HEK293 (cell line): ENCODE measurements around the gene ACSM3.

ENCODE experiments used
- CTCF ChIA-PET: fragments of 350-600 bp; formaldehyde crosslinking; extraction: SDS; loops from one replicate; lab custom pipeline; 2021; ENCODE audit warnings: antibody characterized with exemption; lab: Yijun Ruan, JAX
- POLR2A ChIA-PET: fragments of 300-600 bp; formaldehyde crosslinking; extraction: SDS; loops from one replicate; lab custom pipeline; 2020; ENCODE audit warnings: antibody characterized with exemption, inconsistent platforms; lab: Yijun Ruan, JAX
- H3K27ac ChIP-seq: fragments of 200-500 bp; sonication (Bioruptor generic); 2 replicates; pipeline ENCODE4 v1.5.1; 2014; ENCODE audit warnings: low read depth, low read length, control low read depth, inconsistent platforms; ENCODE audit errors: extremely low read depth
- H3K36me3 ChIP-seq, 2 experiments: fragments of 200-500 bp in 1 of 2; sonication (Bioruptor generic) in 1 of 2; 1 replicate in 1 of 2; 2 replicates in 1 of 2; pipeline ENCODE4 v1.5.1; 2014 to 2017; ENCODE audit warnings: inconsistent platforms in 2 of 2, low read length in 2 of 2; ENCODE audit not compliant: control insufficient read depth in 2 of 2, insufficient read depth in 1 of 2
- H3K4me1 ChIP-seq: fragments of 200-500 bp; sonication (Bioruptor generic); 2 replicates; pipeline ENCODE4 v1.5.1; 2014; ENCODE audit warnings: mild to moderate bottlenecking, low read length, inconsistent platforms; ENCODE audit not compliant: control insufficient read depth, insufficient read depth
- H3K4me3 ChIP-seq: 2 replicates; pipeline ENCODE4 v1.5.1; 2011; ENCODE audit warnings: low read depth, mild to moderate bottlenecking, control low read depth, low read length, moderate library complexity
- H3K9me3 ChIP-seq: fragments of 200-500 bp; sonication (Bioruptor generic); 2 replicates; pipeline ENCODE4 v1.5.1; 2014; ENCODE audit warnings: low read depth, low read length, inconsistent platforms; ENCODE audit not compliant: control insufficient read depth, insufficient read depth
- CTCF ChIP-seq: fragments of 450-650 bp; formaldehyde crosslinking; IDR thresholded peaks from 2 replicates; pipeline ENCODE4 v1.5.1; 2016; ENCODE audit warnings: missing biosample characterization, missing genetic modification characterization
- EGR2 ChIP-seq: fragments of 450-650 bp; formaldehyde crosslinking; IDR thresholded peaks from 2 replicates; pipeline ENCODE4 v1.5.1; 2016; ENCODE audit warnings: low read depth, missing biosample characterization, missing genetic modification characterization
- GLIS1 ChIP-seq: fragments of 450-650 bp; formaldehyde crosslinking; IDR thresholded peaks from 2 replicates; pipeline ENCODE4 v1.5.1; 2016; ENCODE audit warnings: missing biosample characterization, missing genetic modification characterization
- IKZF3 ChIP-seq: fragments of 450-650 bp; IDR thresholded peaks from 2 replicates; pipeline ENCODE4 v1.5.0; 2018; ENCODE audit warnings: missing biosample characterization, mild to moderate bottlenecking, missing genetic modification characterization, moderate library complexity
- SCRT1 ChIP-seq: fragments of 450-650 bp; formaldehyde crosslinking; IDR thresholded peaks from 2 replicates; pipeline ENCODE4 v1.5.1; 2016; ENCODE audit warnings: missing biosample characterization, missing genetic modification characterization, borderline replicate concordance
- SCRT2 ChIP-seq: fragments of 450-650 bp; formaldehyde crosslinking; IDR thresholded peaks from 2 replicates; pipeline ENCODE4 v1.5.1; 2016; ENCODE audit warnings: missing biosample characterization, missing genetic modification characterization
- SP7 ChIP-seq: fragments of 450-650 bp; formaldehyde crosslinking; IDR thresholded peaks from 2 replicates; pipeline ENCODE4 v1.5.1; 2016; ENCODE audit warnings: missing biosample characterization, missing genetic modification characterization
- WT1 ChIP-seq: fragments of 450-650 bp; formaldehyde crosslinking; IDR thresholded peaks from 2 replicates; pipeline ENCODE4 v1.5.1; 2016; ENCODE audit warnings: missing biosample characterization, missing genetic modification characterization
- ZBTB20 ChIP-seq: fragments of 450-650 bp; formaldehyde crosslinking; IDR thresholded peaks from 2 replicates; pipeline ENCODE4 v1.5.1; 2016; ENCODE audit warnings: missing biosample characterization, missing genetic modification characterization
- ZNF114 ChIP-seq: fragments of 450-650 bp; formaldehyde crosslinking; IDR thresholded peaks from 2 replicates; pipeline ENCODE4 v1.5.0; 2017; ENCODE audit warnings: missing biosample characterization, missing genetic modification characterization
- ZNF202 ChIP-seq: fragments of 450-650 bp; formaldehyde crosslinking; IDR thresholded peaks from 2 replicates; pipeline ENCODE4 v1.5.1; 2016; ENCODE audit warnings: missing biosample characterization, missing genetic modification characterization, borderline replicate concordance
- ZNF24 ChIP-seq: fragments of 450-650 bp; formaldehyde crosslinking; IDR thresholded peaks from 2 replicates; pipeline ENCODE4 v1.5.1; 2016; ENCODE audit warnings: missing biosample characterization, missing genetic modification characterization
- ZNF248 ChIP-seq: fragments of 450-650 bp; formaldehyde crosslinking; IDR thresholded peaks from 2 replicates; pipeline ENCODE4 v1.5.1; 2017; ENCODE audit warnings: missing biosample characterization, missing genetic modification characterization
- ZNF274 ChIP-seq, 2 experiments: fragments of 200-500 bp in 1 of 2; fragments of 450-650 bp in 1 of 2; sonication (Bioruptor generic) in 1 of 2; formaldehyde crosslinking in 1 of 2; IDR thresholded peaks; 2 replicates each; pipeline versions ENCODE4 v1.5.1 to v1.6.1; 2014 to 2016; ENCODE audit warnings: borderline replicate concordance in 1 of 2, inconsistent platforms in 1 of 2, low read length in 1 of 2, missing biosample characterization in 1 of 2, missing genetic modification characterization in 1 of 2
- ZNF292 ChIP-seq: fragments of 450-650 bp; formaldehyde crosslinking; IDR thresholded peaks from 2 replicates; pipeline ENCODE4 v1.5.1; 2016; ENCODE audit warnings: low read depth, missing biosample characterization, missing genetic modification characterization, borderline replicate concordance
- ZNF335 ChIP-seq: fragments of 450-650 bp; formaldehyde crosslinking; conservative IDR thresholded peaks from 2 replicates; pipeline ENCODE4 v1.5.1; 2016; ENCODE audit warnings: missing biosample characterization, missing genetic modification characterization
- ZNF341 ChIP-seq: fragments of 450-650 bp; formaldehyde crosslinking; IDR thresholded peaks from 2 replicates; pipeline ENCODE4; 2016; ENCODE audit warnings: low read depth, missing biosample characterization, missing genetic modification characterization
- ZNF354C ChIP-seq: fragments of 450-650 bp; formaldehyde crosslinking; IDR thresholded peaks from 2 replicates; pipeline ENCODE4 v1.5.1; 2016; ENCODE audit warnings: missing biosample characterization, missing genetic modification characterization, low read depth, borderline replicate concordance
- ZNF488 ChIP-seq: fragments of 450-650 bp; formaldehyde crosslinking; IDR thresholded peaks from 2 replicates; pipeline ENCODE4 v1.5.1; 2016; ENCODE audit warnings: missing biosample characterization, missing genetic modification characterization
- ZNF555 ChIP-seq: fragments of 450-650 bp; formaldehyde crosslinking; conservative IDR thresholded peaks from 2 replicates; pipeline ENCODE4 v1.5.1; 2017; ENCODE audit warnings: missing biosample characterization, mild to moderate bottlenecking, missing genetic modification characterization, inconsistent platforms
- ZNF585B ChIP-seq: fragments of 450-650 bp; formaldehyde crosslinking; IDR thresholded peaks from 2 replicates; pipeline ENCODE4 v1.5.1; 2016; ENCODE audit warnings: missing biosample characterization, missing genetic modification characterization
- ZNF600 ChIP-seq: fragments of 450-650 bp; formaldehyde crosslinking; IDR thresholded peaks from 2 replicates; pipeline ENCODE4 v1.5.1; 2016; ENCODE audit warnings: missing biosample characterization, missing genetic modification characterization
- ZNF658 ChIP-seq: fragments of 450-650 bp; formaldehyde crosslinking; IDR thresholded peaks from 2 replicates; pipeline ENCODE4; 2016; ENCODE audit warnings: missing biosample characterization, missing genetic modification characterization
- ZNF664 ChIP-seq: fragments of 450-650 bp; formaldehyde crosslinking; IDR thresholded peaks from 2 replicates; pipeline ENCODE4 v1.5.1; 2016; ENCODE audit warnings: missing biosample characterization, missing genetic modification characterization
- ZNF677 ChIP-seq: fragments of 450-650 bp; IDR thresholded peaks from 2 replicates; pipeline ENCODE4 v1.5.0; 2018; ENCODE audit warnings: missing biosample characterization, mild to moderate bottlenecking, missing genetic modification characterization, moderate library complexity
- TF ChIP-seq, protein P1 (sequence below): fragments of 450-650 bp; formaldehyde crosslinking; IDR thresholded peaks from 2 replicates; pipeline ENCODE4 v1.5.1; 2016; ENCODE audit warnings: missing biosample characterization, missing genetic modification characterization
- TF ChIP-seq, protein P2 (sequence below): fragments of 450-650 bp; formaldehyde crosslinking; conservative IDR thresholded peaks from 2 replicates; pipeline ENCODE4 v1.5.1; 2016; ENCODE audit warnings: low read depth, missing biosample characterization, missing genetic modification characterization
- TF ChIP-seq, protein P3 (sequence below): fragments of 450-650 bp; formaldehyde crosslinking; IDR thresholded peaks from 2 replicates; pipeline ENCODE4 v1.5.1; 2016; ENCODE audit warnings: missing biosample characterization, missing genetic modification characterization

ACSM3 gene

GRCh38 chr16:20749474-20749873 lies 14.3 kb upstream of the ACSM3 start:
- Histone ChIP-seq H3K36me3 (no peaks in the 10 kb centered on the region), H3K4me1 (no peaks in the 10 kb centered on the region), H3K9me3 (no peaks in the 10 kb centered on the region), H3K27ac (no peak overlapping the region), H3K4me3 (no peak overlapping the region)
- ChIA-PET CTCF (no interaction called here), POLR2A (no interaction called here)
- no peak for TF ChIP-seq ZNF600
- no peak for TF ChIP-seq WT1 (tag by site-specific recombination)
- no peak for TF ChIP-seq ZNF658 (tag by site-specific recombination)
- no peak for TF ChIP-seq ZNF354C
- no peak for TF ChIP-seq CTCF (tag by site-specific recombination)
- no peak for TF ChIP-seq ZNF585B (tag by site-specific recombination)
- TF ChIP-seq ZNF274 (IDR thresholded peaks at IDR 0.05; ENCODE audit: low read length): no peak
- no peak for TF ChIP-seq ZNF274 (tag by site-specific recombination; IDR thresholded peaks at IDR 0.05; ENCODE audit: borderline replicate concordance)
- no peak for TF ChIP-seq ZNF202 (tag by site-specific recombination)
- no peak for TF ChIP-seq ZBTB20 (tag by site-specific recombination)
- TF ChIP-seq IKZF3 (tag by site-specific recombination): no peak
- no peak for TF ChIP-seq ZNF24 (tag by site-specific recombination)
- no peak for TF ChIP-seq ZNF341 (tag by site-specific recombination)
- no peak for TF ChIP-seq ZNF664 (tag by site-specific recombination)
- TF ChIP-seq ZNF488 (tag by site-specific recombination): no peak
- TF ChIP-seq SP7 (tag by site-specific recombination): no peak
- no peak for TF ChIP-seq ZNF677
- TF ChIP-seq, protein P1, sequence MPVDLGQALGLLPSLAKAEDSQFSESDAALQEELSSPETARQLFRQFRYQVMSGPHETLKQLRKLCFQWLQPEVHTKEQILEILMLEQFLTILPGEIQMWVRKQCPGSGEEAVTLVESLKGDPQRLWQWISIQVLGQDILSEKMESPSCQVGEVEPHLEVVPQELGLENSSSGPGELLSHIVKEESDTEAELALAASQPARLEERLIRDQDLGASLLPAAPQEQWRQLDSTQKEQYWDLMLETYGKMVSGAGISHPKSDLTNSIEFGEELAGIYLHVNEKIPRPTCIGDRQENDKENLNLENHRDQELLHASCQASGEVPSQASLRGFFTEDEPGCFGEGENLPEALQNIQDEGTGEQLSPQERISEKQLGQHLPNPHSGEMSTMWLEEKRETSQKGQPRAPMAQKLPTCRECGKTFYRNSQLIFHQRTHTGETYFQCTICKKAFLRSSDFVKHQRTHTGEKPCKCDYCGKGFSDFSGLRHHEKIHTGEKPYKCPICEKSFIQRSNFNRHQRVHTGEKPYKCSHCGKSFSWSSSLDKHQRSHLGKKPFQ (tag by site-specific recombination): no peak
- TF ChIP-seq EGR2: no peak

DNA sequence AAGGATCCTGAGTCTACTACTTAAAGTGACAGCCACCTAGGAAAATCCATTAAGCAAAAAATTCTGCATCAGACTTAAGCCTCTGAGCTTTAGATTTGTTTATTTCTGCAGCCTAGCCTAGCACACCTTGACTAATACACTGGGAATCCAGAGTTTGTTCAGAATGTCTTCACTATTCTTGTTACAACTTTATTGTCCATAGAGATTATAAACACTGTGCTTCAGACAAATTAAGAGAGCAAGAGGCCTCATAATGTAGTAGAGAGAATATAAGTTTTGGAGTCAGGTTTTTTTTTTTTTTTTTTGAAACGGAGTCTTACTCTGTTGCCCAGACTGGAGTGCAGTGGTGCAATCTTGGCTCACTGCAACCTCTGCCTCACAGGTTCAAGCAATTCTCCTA lies 13.3 kb upstream of the ACSM3 start:
- Histone ChIP-seq H3K4me3 (no peak overlapping the region), H3K27ac (no peak overlapping the region)
- CTCF ChIA-PET: interaction anchor here (1.0 kb wide), 1 partner anchor 9 kb away, joined by 3 read pairs; the partner anchor contains the start of gene THUMPD1
- TF ChIP-seq ZNF292 (tag by site-specific recombination) (no peak), SCRT1 (no peak), GLIS1 (tag by site-specific recombination) (no peak), ZNF248 (no peak), ZNF555 (tag by site-specific recombination) (no peak), SCRT2 (tag by site-specific recombination) (no peak), ZNF335 (no peak), ZNF114 (tag by site-specific recombination) (no peak)
- TF ChIP-seq, protein P2, sequence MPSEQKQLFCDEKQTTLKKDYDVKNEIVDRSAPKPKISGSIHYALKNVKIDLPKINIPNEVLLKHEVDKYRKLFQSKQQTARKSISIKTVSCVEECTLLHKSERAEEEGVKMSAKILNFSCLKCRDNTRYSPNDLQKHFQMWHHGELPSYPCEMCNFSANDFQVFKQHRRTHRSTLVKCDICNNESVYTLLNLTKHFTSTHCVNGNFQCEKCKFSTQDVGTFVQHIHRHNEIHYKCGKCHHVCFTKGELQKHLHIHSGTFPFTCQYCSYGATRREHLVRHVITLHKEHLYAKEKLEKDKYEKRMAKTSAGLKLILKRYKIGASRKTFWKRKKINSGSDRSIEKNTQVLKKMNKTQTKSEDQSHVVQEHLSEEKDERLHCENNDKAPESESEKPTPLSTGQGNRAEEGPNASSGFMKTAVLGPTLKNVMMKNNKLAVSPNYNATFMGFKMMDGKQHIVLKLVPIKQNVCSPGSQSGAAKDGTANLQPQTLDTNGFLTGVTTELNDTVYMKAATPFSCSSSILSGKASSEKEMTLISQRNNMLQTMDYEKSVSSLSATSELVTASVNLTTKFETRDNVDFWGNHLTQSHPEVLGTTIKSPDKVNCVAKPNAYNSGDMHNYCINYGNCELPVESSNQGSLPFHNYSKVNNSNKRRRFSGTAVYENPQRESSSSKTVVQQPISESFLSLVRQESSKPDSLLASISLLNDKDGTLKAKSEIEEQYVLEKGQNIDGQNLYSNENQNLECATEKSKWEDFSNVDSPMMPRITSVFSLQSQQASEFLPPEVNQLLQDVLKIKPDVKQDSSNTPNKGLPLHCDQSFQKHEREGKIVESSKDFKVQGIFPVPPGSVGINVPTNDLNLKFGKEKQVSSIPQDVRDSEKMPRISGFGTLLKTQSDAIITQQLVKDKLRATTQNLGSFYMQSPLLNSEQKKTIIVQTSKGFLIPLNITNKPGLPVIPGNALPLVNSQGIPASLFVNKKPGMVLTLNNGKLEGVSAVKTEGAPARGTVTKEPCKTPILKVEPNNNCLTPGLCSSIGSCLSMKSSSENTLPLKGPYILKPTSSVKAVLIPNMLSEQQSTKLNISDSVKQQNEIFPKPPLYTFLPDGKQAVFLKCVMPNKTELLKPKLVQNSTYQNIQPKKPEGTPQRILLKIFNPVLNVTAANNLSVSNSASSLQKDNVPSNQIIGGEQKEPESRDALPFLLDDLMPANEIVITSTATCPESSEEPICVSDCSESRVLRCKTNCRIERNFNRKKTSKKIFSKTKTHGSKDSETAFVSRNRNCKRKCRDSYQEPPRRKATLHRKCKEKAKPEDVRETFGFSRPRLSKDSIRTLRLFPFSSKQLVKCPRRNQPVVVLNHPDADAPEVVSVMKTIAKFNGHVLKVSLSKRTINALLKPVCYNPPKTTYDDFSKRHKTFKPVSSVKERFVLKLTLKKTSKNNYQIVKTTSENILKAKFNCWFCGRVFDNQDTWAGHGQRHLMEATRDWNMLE (tag by site-specific recombination): no peak
- TF ChIP-seq, protein P3, sequence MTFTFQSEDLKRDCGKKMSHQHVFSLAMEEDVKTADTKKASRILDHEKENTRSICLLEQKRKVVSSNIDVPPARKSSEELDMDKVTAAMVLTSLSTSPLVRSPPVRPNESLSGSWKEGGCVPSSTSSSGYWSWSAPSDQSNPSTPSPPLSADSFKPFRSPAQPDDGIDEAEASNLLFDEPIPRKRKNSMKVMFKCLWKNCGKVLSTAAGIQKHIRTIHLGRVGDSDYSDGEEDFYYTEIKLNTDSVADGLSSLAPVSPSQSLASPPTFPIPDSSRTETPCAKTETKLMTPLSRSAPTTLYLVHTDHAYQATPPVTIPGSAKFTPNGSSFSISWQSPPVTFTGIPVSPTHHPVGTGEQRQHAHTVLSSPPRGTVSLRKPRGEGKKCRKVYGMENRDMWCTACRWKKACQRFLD (tag by site-specific recombination): no peak

More for the DNA sequence above, 13.3 kb upstream of the ACSM3 start:
- no peaks in the 10 kb centered on the region for H3K4me1 ChIP-seq
- POLR2A ChIA-PET: no interaction called here
- no peaks in the 10 kb centered on the region for H3K9me3 ChIP-seq
- no peaks in the 10 kb centered on the region for H3K36me3 ChIP-seq
